Endothelial cell of umbilical vein (primary cell): ENCODE data around the gene PSMD5. TPM values are rescaled to one million over a fixed set of nuclear protein-coding genes. Genes with fewer than 3 reads are reported as not detected.

Source experiments
- BruUV-seq: library from RNA; stranded (reverse); fragments of 400-500 nt; replicated peaks from 2 replicates; lab custom pipeline; 2021; lab: Mats Ljungman, UMichigan
- CTCF ChIA-PET: fragments of 300-600, 350-600 bp; sonication (Branson Sonifier 250); formaldehyde crosslinking; loops from one replicate; lab custom pipeline; 2021; ENCODE audit warnings: antibody characterized with exemption, inconsistent platforms; lab: Charles Lee
- POLR2A ChIA-PET: fragments of 300-600, 350-600 bp; sonication (Branson Sonifier 250); formaldehyde crosslinking; loops from one replicate; lab custom pipeline; 2021; ENCODE audit warnings: antibody characterized with exemption, inconsistent platforms; lab: Charles Lee
- DNase-seq: peaks from one replicate; pipeline ENCODE4 v3.0.0-alpha.2; 2011; ENCODE audit warnings: low read depth, low spot score
- FAIRE-seq: peaks from 2 replicates; lab custom pipeline; 2011; peaks lifted over from hg19 to GRCh38; lab: Jason Lieb, UNC
- H2AFZ ChIP-seq: 2 replicates; pipeline ENCODE4 v1.6.0; 2012; ENCODE audit warnings: low read depth, low read length, control low read depth, inconsistent platforms
- H3K27ac ChIP-seq: 2 replicates; pipeline ENCODE4 v1.5.1; 2011; ENCODE audit warnings: low read depth, mild to moderate bottlenecking, control low read depth, low read length, moderate library complexity; ENCODE audit not compliant: insufficient read depth
- H3K27me3 ChIP-seq, 2 experiments: 2 replicates each; pipeline versions ENCODE4 v1.6.0 to v1.6.1; 2011; ENCODE audit warnings: low read length in 2 of 2, mixed read lengths in 1 of 2; ENCODE audit not compliant: control insufficient read depth in 2 of 2, insufficient read depth in 2 of 2
- H3K36me3 ChIP-seq, 2 experiments: 2 replicates in 1 of 2; 3 replicates in 1 of 2; pipeline ENCODE4 v1.5.1; 2011; ENCODE audit warnings: low read length in 2 of 2, mild to moderate bottlenecking in 1 of 2, moderate library complexity in 1 of 2; ENCODE audit not compliant: control insufficient read depth in 2 of 2, insufficient read depth in 2 of 2; ENCODE audit errors: extremely low read depth in 1 of 2
- H3K4me1 ChIP-seq: 3 replicates; pipeline ENCODE4 v1.5.1; 2011; ENCODE audit warnings: mild to moderate bottlenecking, low read length; ENCODE audit not compliant: control insufficient read depth, insufficient read depth; ENCODE audit errors: extremely low read depth
- H3K4me2 ChIP-seq: 2 replicates; pipeline ENCODE4 v1.6.1; 2011; ENCODE audit warnings: low read length, control low read depth, mixed read lengths; ENCODE audit not compliant: insufficient read depth
- H3K4me3 ChIP-seq, 3 experiments: fragments of 200-600 bp in 1 of 3; sonication (generic), shearing (Covaris generic) in 1 of 3; replicated peaks in 1 of 3; 2 replicates each; pipeline ENCODE4 v1.5.1; 2011 to 2016; ENCODE audit warnings: control low read depth in 3 of 3, low read length in 3 of 3, mild to moderate bottlenecking in 2 of 3, inconsistent platforms in 1 of 3, low read depth in 1 of 3, moderate library complexity in 1 of 3; ENCODE audit not compliant: insufficient read depth in 1 of 3
- H3K79me2 ChIP-seq: 2 replicates; pipeline ENCODE4 v1.6.0; 2012; ENCODE audit warnings: low read length, inconsistent platforms; ENCODE audit not compliant: control insufficient read depth, insufficient read depth
- H3K9ac ChIP-seq: replicated peaks from 2 replicates; pipeline ENCODE3; 2011; ENCODE audit warnings: low read length, control low read depth; ENCODE audit not compliant: insufficient read depth; ENCODE audit errors: extremely low read depth
- H3K9me1 ChIP-seq: replicated peaks from 3 replicates; pipeline ENCODE4 v1.6.0; 2011; ENCODE audit warnings: mild to moderate bottlenecking, low read length; ENCODE audit not compliant: control insufficient read depth, insufficient read depth; ENCODE audit errors: extremely low read depth
- H3K9me3 ChIP-seq: replicated peaks from 2 replicates; pipeline ENCODE4 v1.5.1; 2012; ENCODE audit warnings: low read length, inconsistent platforms; ENCODE audit not compliant: control insufficient read depth, insufficient read depth
- H4K20me1 ChIP-seq: replicated peaks from 2 replicates; pipeline ENCODE3; 2011; ENCODE audit warnings: mild to moderate bottlenecking, low read length; ENCODE audit not compliant: control insufficient read depth, insufficient read depth; ENCODE audit errors: extremely low read depth
- EZH2 ChIP-seq: IDR thresholded peaks from 2 replicates; pipeline ENCODE4 v1.6.1; 2012; ENCODE audit warnings: borderline replicate concordance, low read depth, mild to moderate bottlenecking, moderate library complexity, low read length, inconsistent platforms; ENCODE audit not compliant: severe bottlenecking
- FOS ChIP-seq: IDR thresholded peaks from 2 replicates; pipeline ENCODE4 v1.6.1; 2011; ENCODE audit warnings: mild to moderate bottlenecking, low read length, moderate library complexity, borderline replicate concordance; ENCODE audit not compliant: insufficient read depth
- GATA2 ChIP-seq: IDR thresholded peaks from 2 replicates; pipeline ENCODE4 v1.7.0; 2011; ENCODE audit warnings: low read depth, mild to moderate bottlenecking, moderate library complexity, mixed read lengths, low read length; ENCODE audit not compliant: insufficient read length, insufficient read depth
- POLR2A ChIP-seq: IDR thresholded peaks from 2 replicates; pipeline ENCODE4 v1.6.1; 2012; ENCODE audit warnings: low read depth, mild to moderate bottlenecking, control low read depth, low read length
- dilution Hi-C: fragments of 300-500 bp; cut with MboI; formaldehyde crosslinking; loops from one replicate; pipeline ENCODE4 v1.15.0; 2019; ENCODE audit warnings: low sequenced_read_pairs; ENCODE audit not compliant: extremely low pct_ligation_motif_present
- intact Hi-C: fragments of 100-400 bp; cut with micrococcal nuclease; formaldehyde crosslinking; loops from one replicate; pipeline ENCODE4 v1.10.0; 2022
- polyA plus RNA-seq, 4 experiments: library from polyadenylated mRNA; depleted of rRNA in 3 of 4; stranded (reverse) in 3 of 4; unstranded in 1 of 4; fragments of >200 nt; gene quantifications; 2 replicates each; pipeline versions ENCODE4 v1.2.1 to v1.2.3, GENCODE V29; 2011 to 2012; ENCODE audit warnings: missing spikeins in 1 of 4
- total RNA-seq: library from RNA; stranded (reverse); gene quantifications from 2 replicates; pipeline ENCODE4 v1.2.3, GENCODE V29; 2021
- TF ChIP-seq, protein P1 (sequence below), 2 donors: IDR thresholded peaks; 1 replicate in 1 of 2; 2 replicates in 1 of 2; pipeline ENCODE4 v1.5.1; 2011; ENCODE audit warnings: low read length in 2 of 2, mild to moderate bottlenecking in 2 of 2, moderate library complexity in 2 of 2, control low read depth in 1 of 2, inconsistent platforms in 1 of 2, low read depth in 1 of 2; ENCODE audit not compliant: insufficient read depth in 1 of 2; ENCODE audit errors: extremely low read depth in 1 of 2
- TF ChIP-seq, protein P2 (sequence below): IDR thresholded peaks from 2 replicates; pipeline ENCODE4 v1.6.1; 2011; ENCODE audit not compliant: insufficient read depth, insufficient read length

Gene PSMD5
- total and polyA plus RNA-seq, 2 donors (not counting 3 experiments of a cell fraction or from before 2014, with no cell fraction given), result 20.4 to 70.2 TPM

DNA sequence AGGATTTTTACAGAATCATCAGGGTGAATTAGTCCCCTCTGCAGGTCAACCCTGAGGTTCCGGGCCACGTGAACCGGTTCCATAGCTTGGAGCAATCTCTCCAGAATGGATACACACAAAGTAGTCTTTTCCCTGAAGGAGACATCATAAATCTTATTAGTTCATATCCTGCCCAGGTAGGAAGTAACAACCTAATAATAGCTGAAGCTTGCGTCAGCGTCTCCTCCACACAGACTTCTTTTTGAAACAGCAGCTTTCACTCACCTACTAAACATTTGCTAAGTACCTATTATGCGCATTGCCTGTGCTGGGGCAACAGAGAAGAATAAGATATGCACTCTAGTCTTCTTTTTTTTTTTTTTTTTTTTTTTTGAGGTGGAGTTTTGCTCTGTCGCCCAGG lies 9.4 kb downstream of the PSMD5 start:
- Histone ChIP-seq H3K9ac (no peak overlapping the region), H3K79me2 (peaks cover 11% of the 10 kb centered on the region), H3K4me1 (no peaks in the 10 kb centered on the region), H3K36me3 (peaks cover 16 to 21% of the 10 kb centered on the region in 2 experiments), H3K27ac (no peak overlapping the region), H3K9me1 (no peaks in the 10 kb centered on the region), H3K4me2 (no peak overlapping the region), H3K4me3 (no peak overlapping the region), H3K9me3 (no peaks in the 10 kb centered on the region), H2AFZ (no peak overlapping the region), H3K27me3 (no peaks in the 10 kb centered on the region), H4K20me1 (no peaks in the 10 kb centered on the region)
- ChIA-PET POLR2A (no interaction called here), CTCF (interaction anchor here (1.7 kb wide), 1 partner anchor 103 kb away, joined by 4 read pairs; no protein-coding TSS in a partner anchor)
- DNase-seq, result no peak
- intact Hi-C loops (no loop called here), dilution Hi-C loops (no loop called here)
- TF ChIP-seq, protein P1, sequence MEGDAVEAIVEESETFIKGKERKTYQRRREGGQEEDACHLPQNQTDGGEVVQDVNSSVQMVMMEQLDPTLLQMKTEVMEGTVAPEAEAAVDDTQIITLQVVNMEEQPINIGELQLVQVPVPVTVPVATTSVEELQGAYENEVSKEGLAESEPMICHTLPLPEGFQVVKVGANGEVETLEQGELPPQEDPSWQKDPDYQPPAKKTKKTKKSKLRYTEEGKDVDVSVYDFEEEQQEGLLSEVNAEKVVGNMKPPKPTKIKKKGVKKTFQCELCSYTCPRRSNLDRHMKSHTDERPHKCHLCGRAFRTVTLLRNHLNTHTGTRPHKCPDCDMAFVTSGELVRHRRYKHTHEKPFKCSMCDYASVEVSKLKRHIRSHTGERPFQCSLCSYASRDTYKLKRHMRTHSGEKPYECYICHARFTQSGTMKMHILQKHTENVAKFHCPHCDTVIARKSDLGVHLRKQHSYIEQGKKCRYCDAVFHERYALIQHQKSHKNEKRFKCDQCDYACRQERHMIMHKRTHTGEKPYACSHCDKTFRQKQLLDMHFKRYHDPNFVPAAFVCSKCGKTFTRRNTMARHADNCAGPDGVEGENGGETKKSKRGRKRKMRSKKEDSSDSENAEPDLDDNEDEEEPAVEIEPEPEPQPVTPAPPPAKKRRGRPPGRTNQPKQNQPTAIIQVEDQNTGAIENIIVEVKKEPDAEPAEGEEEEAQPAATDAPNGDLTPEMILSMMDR (IDR thresholded peaks at IDR 0.05; ENCODE audit: extremely low read depth in 1 of 2, insufficient read depth in 1 of 2, low read depth in 1 of 2, low read length in 2 of 2), result no peak
- TF ChIP-seq EZH2, result no peak
- no peak for TF ChIP-seq GATA2
- no peak for TF ChIP-seq POLR2A
- TF ChIP-seq, protein P2, sequence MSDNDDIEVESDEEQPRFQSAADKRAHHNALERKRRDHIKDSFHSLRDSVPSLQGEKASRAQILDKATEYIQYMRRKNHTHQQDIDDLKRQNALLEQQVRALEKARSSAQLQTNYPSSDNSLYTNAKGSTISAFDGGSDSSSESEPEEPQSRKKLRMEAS, result no peak
- TF ChIP-seq FOS, result no peak
- FAIRE-seq, result no peak
- no TSS peak for BruUV-seq
